ENCODE data around the gene ACTN1.
"Not testable (repeated sequence)": the region's sequence is repeated elsewhere in the genome, so short reads cannot be mapped to it uniquely, and the experiment has no call there.

Gene ACTN1

GRCh38 chr14:68979021-68979721 is at the start of gene ACTN1:
Gene ACTN1 (minus strand): TSS chr14:68979302. CDS start chr14:68979056, 246 bp downstream.
- peak; percentile 95 to 97 for DNase-seq (ENCODE audit: low read depth in 2 of 2)

GRCh38 chr14:69027242-69027913 is 48.3 kb upstream of the ACTN1 start:
- DNase-seq (ENCODE audit: low read depth in 2 of 2): no peak

GRCh38 chr14:69023035-69023434 is 43.9 kb upstream of the ACTN1 start:
- no peak for DNase-seq (ENCODE audit: low read depth in 2 of 2)

DNA sequence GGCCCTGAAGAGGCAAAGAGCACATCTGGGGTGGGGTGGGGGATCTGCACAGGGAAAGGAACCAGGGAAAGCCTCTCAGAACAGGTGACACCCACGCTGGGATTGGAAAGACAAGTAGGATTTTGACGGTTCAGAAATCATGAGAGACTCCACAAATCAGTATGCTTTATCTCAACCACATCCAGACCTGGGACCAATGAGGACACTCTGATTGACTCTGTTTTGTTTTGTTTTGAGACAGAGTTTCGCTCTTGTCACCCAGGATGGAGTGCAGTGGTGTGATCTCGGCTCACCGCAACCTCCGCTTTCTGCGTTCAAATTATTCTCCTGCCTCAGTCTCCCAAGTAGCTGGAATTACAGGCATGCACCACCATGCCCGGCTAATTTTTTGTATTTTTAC is 43.0 kb upstream of the ACTN1 start:
- DNase-seq (ENCODE audit: low read depth in 2 of 2): not testable (repeated sequence)

GRCh38 chr14:69017706-69018105 is 38.6 kb upstream of the ACTN1 start:
- DNase-seq (ENCODE audit: low read depth in 2 of 2): no peak

DNA sequence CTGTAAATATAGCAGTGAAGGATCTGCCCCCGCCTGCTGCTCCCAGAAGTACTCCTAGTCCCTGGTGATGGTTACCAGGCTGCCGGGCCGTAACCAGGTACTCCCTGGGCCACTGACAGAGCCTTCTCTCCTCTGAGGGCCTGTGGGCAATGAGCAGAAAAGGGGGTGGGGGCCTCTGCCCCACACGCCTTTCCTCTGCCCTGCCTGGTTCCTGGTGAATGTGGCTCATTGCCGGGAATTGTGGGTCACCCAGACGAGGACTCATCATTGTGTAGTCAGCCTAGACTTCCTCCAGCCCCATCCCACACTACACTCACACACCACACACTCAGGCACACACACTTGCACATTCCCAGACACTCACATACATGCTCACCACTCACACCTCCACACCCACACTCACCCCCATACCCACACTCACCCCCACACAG is 35.7 kb upstream of the ACTN1 start:
- no peak for DNase-seq (ENCODE audit: low read depth in 2 of 2)

DNA sequence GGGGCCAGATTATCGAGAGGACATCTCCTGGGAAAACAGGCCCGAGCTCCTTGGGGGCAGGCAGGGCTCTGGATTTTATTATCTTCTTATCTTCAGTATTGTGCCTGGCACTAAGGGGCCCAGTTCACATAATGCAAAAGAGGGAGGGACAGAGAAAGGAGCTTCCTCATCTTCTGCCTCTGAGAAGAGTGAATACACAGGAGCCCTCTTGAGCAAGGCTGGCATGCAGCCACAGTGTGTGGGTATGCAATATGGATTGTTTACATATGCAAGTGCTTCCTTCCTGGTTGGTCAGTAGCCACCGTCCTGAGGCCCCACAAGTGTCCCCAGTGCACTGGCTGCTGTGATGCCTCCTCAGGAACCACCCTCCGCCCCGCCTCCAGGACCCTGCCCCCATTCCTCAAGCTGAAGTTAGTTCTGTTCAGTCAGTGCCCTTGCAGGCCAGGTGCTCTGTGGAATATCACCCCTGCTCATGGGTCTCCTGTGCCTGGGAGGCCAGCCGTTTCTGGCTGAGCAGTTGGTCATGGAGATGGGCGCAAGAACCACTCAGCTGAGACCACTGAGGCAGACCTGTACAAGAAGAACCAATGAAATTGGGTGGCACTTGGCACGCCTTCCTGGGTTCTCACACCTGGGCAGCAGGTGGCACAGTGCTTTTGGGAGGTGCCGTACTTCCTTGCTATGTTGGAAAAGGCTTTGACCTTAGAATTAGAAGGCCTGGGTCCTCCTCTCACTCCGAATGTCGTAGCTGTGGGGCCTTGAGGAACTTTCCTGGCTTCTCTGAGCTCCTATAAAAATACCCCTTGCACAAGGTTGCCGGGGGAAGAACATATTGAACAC is 35.1 kb upstream of the ACTN1 start:
- DNase-seq (ENCODE audit: low read depth in 2 of 2): peak in 1 of 2 experiments; percentile 25

DNA sequence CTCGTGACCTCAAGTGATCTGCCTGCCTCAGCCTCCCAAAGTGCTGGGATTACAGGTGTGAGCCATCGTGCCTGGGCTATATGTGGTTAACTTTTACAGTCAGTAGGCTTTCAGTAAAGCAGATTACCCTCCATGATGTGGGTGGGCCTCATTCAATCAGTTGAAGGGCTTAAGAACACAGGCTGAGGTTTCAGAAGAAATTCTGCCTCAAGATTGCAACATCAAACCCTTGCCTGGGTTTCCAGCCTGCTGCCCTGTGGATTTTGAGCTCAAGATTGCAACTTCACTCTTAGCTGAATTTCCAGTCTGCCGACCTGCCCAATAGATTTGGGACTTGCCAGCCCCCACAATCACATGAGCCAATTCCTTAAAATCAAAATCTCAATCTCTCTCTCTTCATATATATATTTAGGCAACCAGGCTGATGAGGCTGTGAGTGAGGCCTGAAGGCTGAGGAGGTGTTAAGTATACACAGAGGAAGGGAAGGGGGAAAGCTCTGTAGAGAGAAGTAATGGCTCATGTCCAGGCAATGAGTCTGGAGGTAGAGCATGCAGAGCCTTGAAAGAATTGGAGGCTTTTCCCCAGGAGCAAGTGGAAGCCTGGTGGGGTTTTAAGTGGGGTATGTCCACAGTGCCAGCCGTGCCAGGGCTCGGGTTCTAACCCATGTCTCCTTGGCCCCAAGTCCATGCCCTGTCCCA is 33.3 kb upstream of the ACTN1 start:
- DNase-seq (ENCODE audit: low read depth in 2 of 2): no peak

- no peak for DNase-seq (ENCODE audit: low read depth in 2 of 2)
Measured at GRCh38 chr14:69010648-69011047, 31.5 kb upstream of the ACTN1 start.

GRCh38 chr14:69008421-69008884 is 29.4 kb upstream of the ACTN1 start:
- DNase-seq (ENCODE audit: low read depth in 2 of 2): peak; percentile 35 to 39

DNA sequence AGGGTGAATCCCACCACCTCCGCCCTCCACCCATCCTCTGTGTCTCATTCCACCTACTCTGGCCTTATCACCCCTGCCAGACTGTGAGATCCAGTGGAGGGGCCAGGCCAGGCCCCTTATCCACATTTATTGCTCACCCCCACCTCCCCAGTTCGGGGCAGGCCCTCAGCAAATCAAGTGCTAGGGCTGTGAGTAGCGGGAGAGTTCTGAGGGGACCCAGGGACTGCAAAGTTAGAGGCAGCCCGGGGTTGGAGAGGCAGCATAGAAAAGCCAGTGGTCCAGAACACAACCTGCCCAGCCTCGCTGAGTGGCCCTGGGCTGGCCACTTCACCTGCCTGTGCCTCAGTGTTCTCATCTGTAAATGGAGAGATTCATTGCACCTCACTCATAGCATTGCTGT is 27.2 kb upstream of the ACTN1 start:
- DNase-seq (ENCODE audit: low read depth in 2 of 2): no peak

DNA sequence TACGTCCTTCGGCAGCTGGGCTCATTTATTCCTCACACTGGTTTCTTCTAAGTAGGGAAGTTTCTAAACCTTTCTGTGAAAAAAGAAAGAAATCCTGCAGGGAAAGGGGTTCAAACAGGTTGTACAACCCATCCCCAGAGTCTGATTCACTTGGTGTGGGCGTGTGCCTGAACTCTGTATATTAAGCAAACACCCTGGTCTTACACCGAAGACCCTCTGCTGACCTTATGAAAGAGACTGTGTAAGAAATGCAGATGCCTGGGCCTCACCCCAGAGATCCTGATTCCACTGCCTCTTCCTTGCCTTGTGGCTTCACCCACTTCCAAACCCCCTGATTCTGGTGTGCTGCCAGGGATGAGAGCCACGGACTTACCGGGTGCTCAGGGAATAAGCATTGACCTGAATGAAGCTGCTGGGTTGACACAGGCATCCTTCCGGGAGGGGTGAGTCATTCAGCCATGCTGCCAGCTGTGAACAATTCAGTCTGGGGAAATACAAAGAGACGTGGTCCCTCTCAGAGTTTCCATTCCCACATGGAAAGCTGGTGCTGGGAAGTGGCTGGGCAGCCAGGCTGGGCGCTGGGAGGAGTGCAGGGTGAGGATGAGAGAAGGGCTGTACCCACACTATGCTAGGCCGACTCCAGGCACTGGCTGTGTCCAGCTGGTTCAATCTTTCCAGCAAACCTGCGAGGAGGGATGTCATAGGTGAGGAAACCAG is 26.5 kb upstream of the ACTN1 start:
- DNase-seq (ENCODE audit: low read depth in 2 of 2): peak; percentile 60 to 66

DNA sequence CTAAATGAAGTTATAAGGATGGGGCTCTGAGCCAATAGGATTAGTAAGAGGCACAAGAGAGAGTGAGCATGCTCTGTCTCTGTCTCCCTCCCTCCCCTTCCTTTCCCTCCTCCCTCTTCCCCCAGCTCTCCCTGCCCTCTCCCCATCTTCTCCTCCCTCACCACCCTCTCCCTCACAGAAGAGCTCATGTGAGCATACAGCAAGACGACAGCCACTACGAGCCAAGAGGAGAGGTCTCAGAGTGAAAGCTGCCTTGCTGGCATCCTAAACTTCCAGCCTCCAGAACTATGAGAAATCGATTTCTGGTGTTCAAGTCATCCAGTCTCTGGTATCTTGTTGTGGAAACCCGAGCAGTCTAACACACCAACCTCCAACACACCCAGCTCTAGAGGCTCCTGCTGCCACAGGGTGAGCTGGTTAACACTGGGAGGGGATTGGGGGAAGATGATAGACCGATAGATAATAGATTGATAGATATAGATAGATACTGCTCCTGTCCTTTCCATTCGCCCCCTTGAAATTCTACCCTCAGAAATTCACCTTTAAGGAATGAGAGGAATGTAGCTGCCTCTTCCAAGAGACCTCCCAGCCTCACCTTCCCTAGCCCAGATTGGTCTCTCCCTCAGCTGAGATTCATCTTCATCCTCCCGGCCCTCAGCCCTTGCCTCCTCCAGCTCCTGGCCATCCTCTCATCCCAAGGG is 25.8 kb upstream of the ACTN1 start:
- DNase-seq (ENCODE audit: low read depth in 2 of 2): no peak

GRCh38 chr14:69003626-69004025 is 24.5 kb upstream of the ACTN1 start:
- DNase-seq (ENCODE audit: low read depth in 2 of 2): no peak

GRCh38 chr14:69002069-69002468 is 23.0 kb upstream of the ACTN1 start:
- no peak for DNase-seq (ENCODE audit: low read depth in 2 of 2)

GRCh38 chr14:69001375-69001774 is 22.3 kb upstream of the ACTN1 start:
- no peak for DNase-seq (ENCODE audit: low read depth in 2 of 2)

DNA sequence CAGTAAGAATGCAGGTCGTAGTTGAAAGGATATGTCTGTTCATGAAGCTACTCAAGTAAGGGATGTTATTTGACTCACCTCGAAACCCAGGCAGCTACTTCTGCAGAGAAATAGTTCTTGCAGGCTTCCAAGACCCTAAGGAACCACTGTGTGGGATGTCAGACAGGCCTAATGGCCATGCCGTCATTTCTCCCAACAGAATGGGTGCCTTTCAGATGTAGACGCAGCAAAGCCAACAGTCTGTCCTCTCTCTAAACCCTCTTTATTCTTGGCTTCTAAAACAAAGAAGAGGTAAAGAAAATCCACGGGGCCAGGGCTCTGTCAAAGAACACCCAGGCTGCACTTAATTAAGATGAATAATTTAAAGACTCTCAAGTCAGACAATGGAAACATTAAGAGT is 19.0 kb upstream of the ACTN1 start:
- no peak for DNase-seq (ENCODE audit: low read depth in 2 of 2)

GRCh38 chr14:68995731-68996130 is 16.6 kb upstream of the ACTN1 start:
- no peak for DNase-seq (ENCODE audit: low read depth in 2 of 2)

DNA sequence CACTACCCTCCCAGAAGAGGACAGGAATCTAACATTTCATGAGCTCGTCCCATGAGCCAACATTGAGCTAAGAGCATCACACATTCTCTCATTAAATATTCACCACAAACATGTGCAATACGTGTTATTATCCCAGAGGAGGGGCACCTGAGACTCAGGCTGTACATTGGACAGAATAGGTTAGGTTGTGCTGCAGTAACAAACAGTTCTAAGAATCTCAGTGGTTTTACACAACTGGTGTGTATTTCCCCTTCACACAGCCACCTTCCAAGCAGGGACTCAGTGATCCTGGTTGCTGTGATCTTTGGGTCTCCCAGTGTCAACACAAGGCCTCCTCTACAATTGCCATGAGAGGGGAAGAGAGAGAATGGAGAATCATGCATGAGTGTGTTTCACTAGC is 15.0 kb upstream of the ACTN1 start:
- no peak for DNase-seq (ENCODE audit: low read depth in 2 of 2)

GRCh38 chr14:68987653-68988036 is 8.5 kb upstream of the ACTN1 start:
- no peak for DNase-seq (ENCODE audit: low read depth in 2 of 2)

Data from fibroblast of skin of left biceps (primary cell).